IMR-90 (cell line): ENCODE measurements around the gene DVL3.

Source experiments
- CEBPB ChIP-seq: IDR thresholded peaks from 2 replicates; pipeline ENCODE4 v1.6.1; 2012; ENCODE audit warnings: low read depth, low read length, improper control_type of control experiment
- CTCF ChIP-seq: conservative IDR thresholded peaks from 2 replicates; pipeline ENCODE4 v1.5.1; 2012; ENCODE audit warnings: mild to moderate bottlenecking, low read depth, low read length, improper control_type of control experiment
- USF2 ChIP-seq: fragments of 150-350 bp; IDR thresholded peaks from 2 replicates; pipeline ENCODE4 v1.6.1; 2017; ENCODE audit warnings: mild to moderate bottlenecking, antibody characterized with exemption, low read length, low read depth

- TF ChIP-seq CTCF (no peak), USF2 (no peak), CEBPB (no peak)
Observed at GRCh38 chr3:184110316-184110725, 44.9 kb upstream of the DVL3 start.
